Body of pancreas (tissue), 4 donors: ENCODE measurements around the gene YEATS2.

Source experiments
- CTCF ChIP-seq, 7 experiments: fragments of 450-650 bp in 4 of 7; fragments of 200-600 bp in 3 of 7; sonication (generic) in 3 of 7; IDR thresholded peaks; one replicate each; pipeline ENCODE4 v1.5.1; 2016 to 2019; ENCODE audit warnings: antibody characterized with exemption in 7 of 7
- POLR2A ChIP-seq, 3 donors: fragments of 450-650 bp; IDR thresholded peaks; one replicate each; pipeline ENCODE4 v1.6.1; 2016; ENCODE audit warnings: antibody characterized with exemption in 3 of 3, mild to moderate bottlenecking in 2 of 3

GRCh38 chr3:183650554-183650953, 47.0 kb upstream of the YEATS2 start:
- TF ChIP-seq POLR2A (IDR thresholded peaks at IDR 0.05) (no peak), CTCF (IDR thresholded peaks at IDR 0.05) (no peak)
